ENCODE measurements around the gene PGF. TPM values are rescaled to one million over a fixed set of nuclear protein-coding genes. Genes with fewer than 3 reads are reported as not detected.

The PGF gene
- total and polyA plus RNA-seq, 2 of the 13 experiments (the other 11 are each of a cell fraction or from before 2014, with no cell fraction given), result 10.7 to 27.5 TPM

DNA sequence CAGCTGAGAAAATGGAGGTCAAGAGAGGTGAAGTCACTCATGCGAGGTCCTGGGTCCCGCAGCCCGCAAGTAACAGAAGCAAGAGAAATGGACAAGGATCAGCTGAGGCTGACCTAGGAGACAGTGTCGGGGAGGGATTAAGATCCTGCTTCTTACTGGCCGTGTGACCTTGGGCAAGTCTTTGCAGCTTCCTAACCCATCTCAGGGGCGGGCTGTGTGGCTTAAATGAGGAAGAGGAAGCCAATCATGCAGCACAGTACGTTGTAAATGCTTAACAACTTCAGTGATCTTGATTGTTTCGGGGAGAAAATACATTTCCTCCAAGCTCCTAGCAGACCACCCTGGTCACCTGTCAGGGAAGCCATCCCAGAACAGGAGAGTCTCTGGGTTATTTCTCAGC, 7.1 kb upstream of the PGF start:
- ChIA-PET POLR2A (no interaction called here), CTCF (ENCODE audit: low intra/inter-chr PET ratio, low total read pairs) (no interaction called here)
- no peak for DNase-seq (ENCODE audit: low spot score)
- H3K4me3 ChIP-seq (replicated peaks in 1 of 3; ENCODE audit: insufficient read depth in 1 of 3, low read depth in 2 of 3, low read length in 3 of 3), result no peak overlapping the region
- peaks cover 3 to 32% of the 10 kb centered on the region in 2 experiments; a peak in 3 of 5 replicates for H3K27me3 ChIP-seq (ENCODE audit: control insufficient read depth in 1 of 2, insufficient read depth in 2 of 2, low read length in 2 of 2)
- H3K79me2 ChIP-seq (ENCODE audit: insufficient read depth, low read length), result no peaks in the 10 kb centered on the region
- no peak for ATAC-seq
- WGBS (ENCODE audit: low lambda C conversion rate), result 38% methylated on average over 8 of the region's 8 CpGs
- FAIRE-seq, result no peak
- H3K4me2 ChIP-seq (ENCODE audit: low read depth, low read length), result no peak overlapping the region
- no peaks in the 10 kb centered on the region for H4K20me1 ChIP-seq (ENCODE audit: insufficient read depth, low read length)
- BruUV-seq (replicated peaks), result no TSS peak
- no peak overlapping the region for H3K9ac ChIP-seq (ENCODE audit: insufficient read depth, low read depth, low read length)
- no peak overlapping the region for H2AFZ ChIP-seq (ENCODE audit: low read length)
- H3K9me3 ChIP-seq (ENCODE audit: low read length), result no peaks in the 10 kb centered on the region
- no peak overlapping the region for H3K27ac ChIP-seq (ENCODE audit: extremely low read length, insufficient read depth, low read length)
- H3K36me3 ChIP-seq (replicated peaks in 1 of 2; ENCODE audit: control insufficient read depth in 1 of 2, insufficient read depth in 2 of 2, low read length in 2 of 2), result no peaks in the 10 kb centered on the region
- H3K4me1 ChIP-seq (ENCODE audit: insufficient read depth, low read length), result peaks cover 25% of the 10 kb centered on the region; the same call in 1 of the 2 replicates
- in situ Hi-C loops (cut with HindIII; ENCODE audit: extremely low pct_ligation_motif_present, low pct_unique_long_range_greater_than_20kb), result no loop called here
- intact Hi-C loops (cut with micrococcal nuclease; ENCODE audit: unreplicated experiment), result no loop called here
- TF ChIP-seq CAMTA2 (CRISPR knock-in tag; IDR thresholded peaks at IDR 0.05; ENCODE audit: borderline replicate concordance) (no peak), CHD4 (IDR thresholded peaks at IDR 0.05; ENCODE audit: borderline replicate concordance, low read length) (no peak), HNF1A (IDR thresholded peaks at IDR 0.05; ENCODE audit: low read depth) (no peak), HNF1A (CRISPR knock-in tag; IDR thresholded peaks at IDR 0.05; ENCODE audit: borderline replicate concordance) (no peak), GPN1 (CRISPR knock-in tag; IDR thresholded peaks at IDR 0.05; ENCODE audit: borderline replicate concordance) (no peak)
